Amniotic stem cell (primary cell): ENCODE measurements around the gene TMEM161B.
"Not testable (repeated sequence)": the region's sequence is repeated elsewhere in the genome, so short reads cannot be mapped to it uniquely, and the experiment has no call there.

Experiments
- DNase-seq: peaks from one replicate; lab custom pipeline; 2025; lab: John Stamatoyannopoulos, UW

TMEM161B gene

GRCh38 chr5:88248743-88249540 lies 19.7 kb downstream of the TMEM161B start:
- DNase-seq = no peak

- DNase-seq = no peak
Measured at GRCh38 chr5:88248094-88248493, 20.6 kb downstream of the TMEM161B start.

- no peak for DNase-seq
Measured at GRCh38 chr5:88245893-88246244, 22.8 kb downstream of the TMEM161B start.

- no peak for DNase-seq
Measured at GRCh38 chr5:88245241-88245892, 23.3 kb downstream of the TMEM161B start.

GRCh38 chr5:88244686-88245085 lies 24.0 kb downstream of the TMEM161B start:
- DNase-seq = no peak

- not testable (repeated sequence) for DNase-seq
Measured at GRCh38 chr5:88243493-88243892, 25.2 kb downstream of the TMEM161B start.

- no peak for DNase-seq
Measured at GRCh38 chr5:88238732-88239131, 29.9 kb downstream of the TMEM161B start.

GRCh38 chr5:88236866-88237642 lies 31.6 kb downstream of the TMEM161B start:
- DNase-seq = no peak

- DNase-seq = no peak
Measured at GRCh38 chr5:88235828-88236227, 32.8 kb downstream of the TMEM161B start.

- DNase-seq = no peak
Measured at GRCh38 chr5:88235346-88235745, 33.3 kb downstream of the TMEM161B start.

- DNase-seq = no peak
Measured at GRCh38 chr5:88230546-88231066, 38.0 kb downstream of the TMEM161B start.

- DNase-seq = no peak
Measured at GRCh38 chr5:88226881-88227450, 41.7 kb downstream of the TMEM161B start.

GRCh38 chr5:88214655-88215054 lies 54.0 kb downstream of the TMEM161B start:
- DNase-seq = no peak

- no peak for DNase-seq
Measured at GRCh38 chr5:88207575-88207974, 61.1 kb downstream of the TMEM161B start.

- no peak for DNase-seq
Measured at GRCh38 chr5:88203981-88204750, 64.5 kb downstream of the TMEM161B start.

GRCh38 chr5:88195636-88196035 lies 73.0 kb downstream of the TMEM161B start:
- DNase-seq = no peak

- no peak for DNase-seq
Measured at GRCh38 chr5:88193896-88194295, 74.7 kb downstream of the TMEM161B start.

- DNase-seq = no peak
Measured at GRCh38 chr5:88190106-88190834, 78.4 kb downstream of the TMEM161B start.

GRCh38 chr5:88189484-88189883 lies 79.2 kb downstream of the TMEM161B start:
- not testable (repeated sequence) for DNase-seq

- no peak for DNase-seq
Measured at GRCh38 chr5:88188458-88189132, 80.0 kb downstream of the TMEM161B start.
